RWPE1 (cell line): Measurements from ENCODE around the gene FCER1G.
"Not testable (repeated sequence)": the region's sequence is repeated elsewhere in the genome, so short reads cannot be mapped to it uniquely, and the experiment has no call there.

Experiments used
- CTCF ChIA-PET: fragments of 350-600 bp; sonication (Branson Sonifier 250); formaldehyde crosslinking; extraction: SDS; loops from one replicate; lab custom pipeline; 2021; lab: Yijun Ruan, JAX
- POLR2A ChIA-PET: fragments of 400-600 bp; formaldehyde crosslinking; extraction: SDS; loops from one replicate; lab custom pipeline; 2020; ENCODE audit warnings: antibody characterized with exemption; ENCODE audit not compliant: low non-redundant PET; lab: Yijun Ruan, JAX
- DNase-seq: peaks from one replicate; pipeline ENCODE4 v3.0.0; 2012; ENCODE audit warnings: low spot score
- H3K27ac ChIP-seq: fragments of 450-650 bp; 2 replicates; pipeline ENCODE4 v1.5.1; 2017
- TF ChIP-seq, protein P1 (sequence below): fragments of 450-650 bp; conservative IDR thresholded peaks from 2 replicates; pipeline ENCODE4 v1.5.1; 2017; ENCODE audit warnings: low read depth, mild to moderate bottlenecking

Gene FCER1G

DNA sequence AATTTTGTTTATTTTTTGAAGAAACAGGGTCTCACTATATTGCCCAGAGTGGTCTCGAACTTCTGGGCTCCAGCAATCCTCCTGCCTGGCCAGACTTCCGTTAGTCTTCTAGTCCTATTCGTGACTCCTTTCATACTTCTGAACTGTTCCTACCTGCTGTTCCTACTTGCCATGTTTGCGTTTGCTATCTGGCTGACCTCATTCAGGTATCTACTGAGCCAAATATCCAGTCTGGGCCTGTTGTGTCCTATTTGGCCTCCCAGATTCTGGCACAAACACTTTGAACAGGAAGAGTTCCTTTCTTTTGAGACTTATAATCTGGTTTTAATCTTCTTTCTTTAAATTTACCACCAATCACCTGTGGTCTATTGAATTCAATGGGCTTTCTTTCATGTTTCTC, 29.8 kb downstream of the FCER1G start:
- POLR2A ChIA-PET = no interaction called here
- TF ChIP-seq, protein P1, sequence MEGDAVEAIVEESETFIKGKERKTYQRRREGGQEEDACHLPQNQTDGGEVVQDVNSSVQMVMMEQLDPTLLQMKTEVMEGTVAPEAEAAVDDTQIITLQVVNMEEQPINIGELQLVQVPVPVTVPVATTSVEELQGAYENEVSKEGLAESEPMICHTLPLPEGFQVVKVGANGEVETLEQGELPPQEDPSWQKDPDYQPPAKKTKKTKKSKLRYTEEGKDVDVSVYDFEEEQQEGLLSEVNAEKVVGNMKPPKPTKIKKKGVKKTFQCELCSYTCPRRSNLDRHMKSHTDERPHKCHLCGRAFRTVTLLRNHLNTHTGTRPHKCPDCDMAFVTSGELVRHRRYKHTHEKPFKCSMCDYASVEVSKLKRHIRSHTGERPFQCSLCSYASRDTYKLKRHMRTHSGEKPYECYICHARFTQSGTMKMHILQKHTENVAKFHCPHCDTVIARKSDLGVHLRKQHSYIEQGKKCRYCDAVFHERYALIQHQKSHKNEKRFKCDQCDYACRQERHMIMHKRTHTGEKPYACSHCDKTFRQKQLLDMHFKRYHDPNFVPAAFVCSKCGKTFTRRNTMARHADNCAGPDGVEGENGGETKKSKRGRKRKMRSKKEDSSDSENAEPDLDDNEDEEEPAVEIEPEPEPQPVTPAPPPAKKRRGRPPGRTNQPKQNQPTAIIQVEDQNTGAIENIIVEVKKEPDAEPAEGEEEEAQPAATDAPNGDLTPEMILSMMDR = no peak
- peak overlapping the region; percentile 65 for H3K27ac ChIP-seq
- DNase-seq = peak; percentile 42
- CTCF ChIA-PET = no interaction called here

DNA sequence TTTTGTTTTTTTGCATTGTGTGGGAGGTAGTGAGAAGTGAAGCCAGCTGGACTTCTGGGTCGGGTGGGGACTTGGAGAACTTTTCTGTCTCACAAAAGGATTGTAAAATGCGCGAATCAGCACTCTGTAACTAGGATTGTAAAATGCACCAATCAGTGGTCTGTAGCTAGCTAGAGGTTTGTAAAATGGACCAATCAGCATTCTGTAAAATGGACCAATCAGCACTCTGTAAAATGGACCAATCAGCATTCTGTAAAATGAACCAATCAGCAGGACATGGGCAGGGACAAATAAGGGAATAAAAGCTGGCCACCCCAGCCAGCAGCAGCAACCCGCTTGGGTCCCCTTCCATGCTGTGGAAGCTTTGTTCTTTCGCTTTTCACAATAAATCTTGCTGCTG, 35.0 kb downstream of the FCER1G start:
- CTCF ChIA-PET = interaction anchor here (0.6 kb wide), 1 partner anchor 13 kb away, joined by 7 read pairs; no protein-coding TSS in a partner anchor
- H3K27ac ChIP-seq, POLR2A ChIA-PET, DNase-seq: not testable (repeated sequence)

DNA sequence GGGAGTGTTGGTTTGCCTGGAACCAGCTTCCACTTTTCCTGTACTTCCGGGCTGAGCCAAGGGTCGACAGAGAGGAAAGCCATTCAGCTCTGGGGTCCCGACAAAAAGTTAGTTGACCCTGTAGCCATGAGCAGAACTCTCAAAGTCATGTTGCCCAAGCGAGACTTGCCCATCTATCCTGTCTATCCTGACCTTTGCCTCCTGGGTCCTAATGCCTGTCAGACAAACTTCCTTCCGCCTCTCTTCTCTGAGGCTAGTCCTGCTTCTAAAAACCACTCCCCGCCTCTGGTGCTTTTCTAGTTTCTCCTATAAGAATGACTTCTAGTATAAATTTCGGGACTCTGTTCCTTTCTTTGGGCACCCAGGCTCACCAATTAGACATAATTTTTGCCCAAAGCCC, 35.7 kb downstream of the FCER1G start:
- H3K27ac ChIP-seq = no peak overlapping the region
- POLR2A ChIA-PET = no interaction called here
- DNase-seq = no peak
- TF ChIP-seq, protein P1 = no peak
- CTCF ChIA-PET = no interaction called here

DNA sequence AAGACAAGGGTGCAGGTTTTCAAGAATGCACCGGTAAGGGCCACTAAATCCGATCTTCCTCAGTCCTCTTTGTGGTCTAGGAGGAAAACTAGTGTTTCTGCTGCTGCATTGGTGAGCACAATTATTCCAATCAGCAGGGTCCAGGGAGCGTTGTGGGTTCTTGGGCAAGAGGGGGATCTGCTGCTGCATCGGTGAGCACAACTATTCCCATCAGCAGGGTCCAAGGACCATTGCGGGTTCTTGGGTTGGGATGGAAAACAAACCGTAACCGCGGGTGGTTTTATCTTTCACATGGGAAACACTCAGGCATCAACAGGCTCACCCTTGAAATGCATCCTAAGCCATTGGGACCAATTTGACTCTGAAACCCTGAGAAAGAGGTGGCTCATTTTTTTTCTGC, 36.5 kb downstream of the FCER1G start:
- TF ChIP-seq, protein P1 = no peak
- CTCF ChIA-PET = interaction anchor here (0.6 kb wide), 1 partner anchor 261 kb away, joined by 4 read pairs; no protein-coding TSS in a partner anchor
- POLR2A ChIA-PET = no interaction called here
- no peak for DNase-seq
- H3K27ac ChIP-seq = no peak overlapping the region

DNA sequence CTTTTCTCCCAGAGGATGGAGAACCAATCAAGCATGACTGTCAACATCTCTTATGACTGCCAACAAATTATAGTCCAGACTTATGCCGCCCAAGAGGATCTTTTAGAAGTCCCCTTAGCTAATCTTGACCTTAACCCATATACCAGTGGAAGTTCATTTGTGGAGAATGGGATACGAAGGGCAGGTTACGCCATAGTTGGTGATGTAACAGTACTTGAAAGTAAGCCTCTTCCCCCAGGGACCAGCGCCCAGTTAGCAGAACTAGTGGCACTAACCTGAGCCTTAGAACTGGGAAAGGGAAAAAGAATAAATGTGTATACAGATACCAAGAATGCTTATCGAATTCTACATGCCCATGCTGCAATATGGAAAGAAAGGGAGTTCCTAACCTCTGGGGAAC, 40.2 kb downstream of the FCER1G start:
- H3K27ac ChIP-seq, CTCF ChIA-PET, DNase-seq, POLR2A ChIA-PET: not testable (repeated sequence)

DNA sequence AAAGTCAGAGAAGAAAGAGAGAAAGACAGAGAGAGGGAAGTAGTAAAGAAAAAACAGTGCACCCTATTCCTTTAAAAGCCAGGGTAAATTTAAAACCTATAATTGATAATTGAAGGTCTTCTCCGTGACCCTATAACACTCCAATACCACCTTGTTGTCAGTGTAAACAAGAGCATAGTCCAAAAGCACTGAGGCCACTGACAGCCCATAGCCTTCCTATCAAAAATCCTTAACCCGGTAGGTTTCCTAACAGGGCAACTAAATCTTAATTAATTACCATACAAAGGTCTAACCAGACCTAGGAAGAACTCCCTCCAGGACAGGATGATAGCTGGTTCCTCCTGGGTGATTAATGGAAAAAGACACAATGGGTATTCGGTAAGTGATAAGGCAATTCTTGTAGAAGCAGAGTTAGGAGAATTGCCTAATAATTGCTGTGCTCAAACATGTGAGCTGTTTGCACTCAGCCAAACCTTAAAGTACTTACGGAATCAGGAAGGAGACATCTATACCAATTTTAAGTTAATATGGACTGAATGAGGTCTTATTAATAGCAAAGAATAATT, 40.9 kb downstream of the FCER1G start:
- DNase-seq, H3K27ac ChIP-seq, CTCF ChIA-PET, POLR2A ChIA-PET: not testable (repeated sequence)

DNA sequence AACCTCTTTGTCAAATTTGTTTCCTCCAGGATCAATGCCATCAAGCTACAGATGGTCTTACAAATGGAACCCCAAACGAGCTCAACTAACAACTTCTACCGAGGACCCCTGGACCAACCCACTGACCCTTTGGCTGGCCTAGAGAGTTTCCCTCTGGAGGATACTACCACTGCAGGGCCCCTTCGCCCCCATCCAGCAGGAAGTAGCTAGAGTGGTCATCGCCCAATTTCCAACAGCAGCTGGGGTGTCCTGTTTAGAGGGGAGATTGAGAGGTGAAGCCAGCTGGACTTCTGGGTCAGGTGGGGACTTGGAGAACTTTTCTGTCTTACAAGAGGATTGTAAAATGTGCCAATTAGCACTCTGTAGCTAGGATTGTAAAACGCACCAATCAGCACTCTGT, 42.0 kb downstream of the FCER1G start:
- POLR2A ChIA-PET = interaction anchor here (0.6 kb wide), 1 partner anchor 769 kb away, joined by 3 read pairs; no protein-coding TSS in a partner anchor
- CTCF ChIA-PET = not testable (repeated sequence)

DNA sequence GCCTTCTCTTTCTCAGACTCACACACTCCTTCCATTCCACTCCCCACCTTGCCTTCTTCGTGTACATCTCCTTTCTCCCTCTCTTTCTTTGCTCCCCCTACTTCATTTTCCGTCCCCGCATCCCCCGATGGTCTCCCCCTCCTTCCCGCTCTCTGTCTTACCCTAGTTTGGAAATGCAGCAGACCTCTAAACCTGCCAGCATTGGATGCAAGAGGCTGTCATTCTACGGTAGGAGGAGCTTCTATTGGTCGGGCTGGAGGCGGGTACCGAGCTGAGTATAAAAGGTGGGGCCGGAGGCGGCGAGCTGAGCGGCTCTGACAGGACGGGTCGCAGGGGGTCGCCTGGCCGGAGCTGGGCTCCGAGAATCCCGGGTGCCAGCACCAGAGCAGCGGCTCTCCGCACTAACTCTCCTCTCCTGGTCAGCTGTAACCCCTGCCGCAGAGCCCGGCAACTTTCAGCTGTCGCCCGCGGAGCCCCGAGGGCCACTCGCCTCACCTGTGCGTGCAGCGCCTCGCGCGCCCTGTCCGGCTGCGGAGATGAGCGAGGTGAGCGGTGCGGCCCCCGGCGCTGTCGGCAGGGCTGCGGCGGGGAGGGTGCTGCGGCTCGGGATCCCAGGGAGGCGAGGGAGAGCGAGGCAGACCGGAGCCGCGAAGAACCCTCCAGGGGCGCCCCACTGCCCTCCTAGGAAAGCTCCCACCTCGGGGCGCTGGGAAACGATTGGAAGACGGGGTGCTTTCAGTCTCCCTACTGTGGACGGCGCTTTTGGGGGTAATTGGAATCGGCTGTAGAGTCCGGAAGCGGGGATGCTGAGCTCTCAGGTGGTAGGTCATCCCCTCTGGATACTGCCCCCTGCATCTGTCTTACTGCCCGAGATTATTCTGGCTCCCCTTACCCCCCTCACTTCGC, 43.6 kb downstream of the FCER1G start, which contains the start of gene PCP4L1:
Gene PCP4L1 (plus strand): TSS at position 307 of the 906 bp plus-strand sequence. CDS start 230 bp downstream, at position 537.
- CTCF ChIA-PET = interaction anchor here (1.2 kb wide), 1 partner anchor 32 kb away, joined by 3 read pairs; no protein-coding TSS in a partner anchor
- DNase-seq = peak; percentile 51
- TF ChIP-seq, protein P1 = no peak
- POLR2A ChIA-PET = no interaction called here
- H3K27ac ChIP-seq = no peak within 1 kb of the TSS

More for the DNA sequence above, 42.0 kb downstream of the FCER1G start:
- not testable (repeated sequence) for H3K27ac ChIP-seq, DNase-seq
